ENCODE results near the gene ZNF740. TPM values are rescaled to one million over a fixed set of nuclear protein-coding genes. Genes with fewer than 3 reads are reported as not detected.

ZNF740 gene
- total RNA-seq, 1 donor from 2014 or later, result 39.6 TPM

DNA sequence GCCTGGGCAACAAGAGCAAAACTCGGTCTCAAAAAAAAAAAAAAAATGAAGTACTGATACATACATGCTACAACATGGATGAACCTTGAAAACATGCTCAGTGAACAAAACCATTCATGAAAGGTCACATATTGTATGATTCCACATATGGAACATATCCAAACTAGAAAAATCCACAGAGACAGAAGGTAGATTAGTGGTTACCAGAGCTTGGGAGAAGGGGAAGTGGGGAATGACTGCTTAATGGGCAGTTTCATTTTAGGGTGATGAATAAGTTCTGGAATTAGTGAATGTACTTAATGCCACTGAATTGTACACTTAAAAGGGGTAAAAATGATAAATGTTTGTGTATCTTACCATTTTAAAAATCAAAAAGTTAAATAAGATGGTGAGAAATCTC lies 23.8 kb downstream of the ZNF740 start:
- H3K4me1 Mint-ChIP-seq (ENCODE audit: unreplicated experiment), result peaks cover 20% of the 10 kb centered on the region
- H3K4me3 Mint-ChIP-seq (ENCODE audit: unreplicated experiment), result no peak overlapping the region
- H3K36me3 Mint-ChIP-seq (ENCODE audit: unreplicated experiment), result peaks cover 2% of the 10 kb centered on the region
- H3K27ac Mint-ChIP-seq (ENCODE audit: unreplicated experiment), result no peak overlapping the region
- no peaks in the 10 kb centered on the region for H3K9me3 Mint-ChIP-seq (ENCODE audit: unreplicated experiment)
- TF ChIP-seq, protein P1, sequence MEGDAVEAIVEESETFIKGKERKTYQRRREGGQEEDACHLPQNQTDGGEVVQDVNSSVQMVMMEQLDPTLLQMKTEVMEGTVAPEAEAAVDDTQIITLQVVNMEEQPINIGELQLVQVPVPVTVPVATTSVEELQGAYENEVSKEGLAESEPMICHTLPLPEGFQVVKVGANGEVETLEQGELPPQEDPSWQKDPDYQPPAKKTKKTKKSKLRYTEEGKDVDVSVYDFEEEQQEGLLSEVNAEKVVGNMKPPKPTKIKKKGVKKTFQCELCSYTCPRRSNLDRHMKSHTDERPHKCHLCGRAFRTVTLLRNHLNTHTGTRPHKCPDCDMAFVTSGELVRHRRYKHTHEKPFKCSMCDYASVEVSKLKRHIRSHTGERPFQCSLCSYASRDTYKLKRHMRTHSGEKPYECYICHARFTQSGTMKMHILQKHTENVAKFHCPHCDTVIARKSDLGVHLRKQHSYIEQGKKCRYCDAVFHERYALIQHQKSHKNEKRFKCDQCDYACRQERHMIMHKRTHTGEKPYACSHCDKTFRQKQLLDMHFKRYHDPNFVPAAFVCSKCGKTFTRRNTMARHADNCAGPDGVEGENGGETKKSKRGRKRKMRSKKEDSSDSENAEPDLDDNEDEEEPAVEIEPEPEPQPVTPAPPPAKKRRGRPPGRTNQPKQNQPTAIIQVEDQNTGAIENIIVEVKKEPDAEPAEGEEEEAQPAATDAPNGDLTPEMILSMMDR (IDR thresholded peaks at IDR 0.05), result no peak
- no peaks in the 10 kb centered on the region for H3K27me3 Mint-ChIP-seq (ENCODE audit: unreplicated experiment)
- no peak for DNase-seq (ENCODE audit: extremely low spot score, unreplicated experiment)

DNA sequence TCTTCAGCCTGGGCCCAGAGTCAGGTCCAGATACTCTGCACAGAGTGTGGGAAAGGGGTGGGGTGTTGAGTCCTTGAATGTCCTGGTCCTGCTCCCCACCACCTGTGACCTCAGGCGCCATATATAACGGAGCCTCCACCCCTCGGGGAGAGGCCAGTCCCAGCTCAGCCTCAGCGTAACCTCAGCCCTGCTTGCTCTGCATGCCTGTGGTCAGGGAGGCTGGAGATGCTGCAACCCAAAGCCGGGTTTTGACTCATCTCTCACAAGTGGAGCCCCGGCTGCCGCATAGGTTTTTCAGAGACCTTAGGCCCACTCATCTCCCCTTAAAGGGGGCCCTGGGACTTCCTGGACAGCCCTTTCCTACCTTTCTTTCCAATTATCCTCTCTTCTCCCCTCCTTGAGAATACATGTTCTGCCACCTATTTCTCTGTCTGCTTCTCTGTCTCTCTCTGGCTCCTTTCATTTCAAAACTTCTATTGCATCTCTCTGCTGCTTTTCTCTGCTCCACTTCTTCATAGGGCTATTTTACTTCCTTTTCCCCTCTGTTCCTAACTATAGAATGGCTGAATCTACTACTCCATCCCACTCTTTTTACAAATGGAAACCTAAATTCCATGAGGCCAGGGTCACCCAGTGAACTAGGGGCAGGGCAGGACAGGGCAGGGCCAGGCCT lies 25.4 kb downstream of the ZNF740 start:
- Mint-ChIP-seq H3K27ac (ENCODE audit: unreplicated experiment) (peak overlapping the region; percentile 61), H3K4me3 (ENCODE audit: unreplicated experiment) (no peak overlapping the region), H3K36me3 (ENCODE audit: unreplicated experiment) (peaks cover 8% of the 10 kb centered on the region), H3K4me1 (ENCODE audit: unreplicated experiment) (peaks cover 20% of the 10 kb centered on the region), H3K9me3 (ENCODE audit: unreplicated experiment) (no peaks in the 10 kb centered on the region), H3K27me3 (ENCODE audit: unreplicated experiment) (no peaks in the 10 kb centered on the region)
- TF ChIP-seq, protein P1 (IDR thresholded peaks at IDR 0.05), result no peak
- DNase-seq (ENCODE audit: extremely low spot score, unreplicated experiment), result no peak

- DNase-seq (ENCODE audit: extremely low spot score, unreplicated experiment), result no peak
- Mint-ChIP-seq H3K4me3 (ENCODE audit: unreplicated experiment) (no peak within 1 kb of the TSS), H3K36me3 (ENCODE audit: unreplicated experiment) (peaks cover 16% of the 10 kb centered on the region), H3K27ac (ENCODE audit: unreplicated experiment) (peak within 1 kb of the TSS; percentile 61), H3K9me3 (ENCODE audit: unreplicated experiment) (no peaks in the 10 kb centered on the region), H3K27me3 (ENCODE audit: unreplicated experiment) (no peaks in the 10 kb centered on the region), H3K4me1 (ENCODE audit: unreplicated experiment) (peaks cover 20% of the 10 kb centered on the region)
- TF ChIP-seq, protein P1 (IDR thresholded peaks at IDR 0.05), result no peak
These were observed 26.5 kb downstream of the ZNF740 start, which contains the start of gene ITGB7 for GRCh38 chr12:53207042-53207441. TSS of gene ITGB7 (minus strand) at chr12:53207251. CDS start at chr12:53200443, 6,808 bp downstream.

GRCh38 chr12:53208435-53208834 lies 27.9 kb downstream of the ZNF740 start:
- Mint-ChIP-seq H3K9me3 (ENCODE audit: unreplicated experiment) (no peaks in the 10 kb centered on the region), H3K4me3 (ENCODE audit: unreplicated experiment) (no peak overlapping the region), H3K27me3 (ENCODE audit: unreplicated experiment) (no peaks in the 10 kb centered on the region), H3K4me1 (ENCODE audit: unreplicated experiment) (peaks cover 20% of the 10 kb centered on the region), H3K36me3 (ENCODE audit: unreplicated experiment) (peaks cover 22% of the 10 kb centered on the region), H3K27ac (ENCODE audit: unreplicated experiment) (no peak overlapping the region)
- no peak for DNase-seq (ENCODE audit: extremely low spot score, unreplicated experiment)
- TF ChIP-seq, protein P1 (IDR thresholded peaks at IDR 0.05), result no peak

DNA sequence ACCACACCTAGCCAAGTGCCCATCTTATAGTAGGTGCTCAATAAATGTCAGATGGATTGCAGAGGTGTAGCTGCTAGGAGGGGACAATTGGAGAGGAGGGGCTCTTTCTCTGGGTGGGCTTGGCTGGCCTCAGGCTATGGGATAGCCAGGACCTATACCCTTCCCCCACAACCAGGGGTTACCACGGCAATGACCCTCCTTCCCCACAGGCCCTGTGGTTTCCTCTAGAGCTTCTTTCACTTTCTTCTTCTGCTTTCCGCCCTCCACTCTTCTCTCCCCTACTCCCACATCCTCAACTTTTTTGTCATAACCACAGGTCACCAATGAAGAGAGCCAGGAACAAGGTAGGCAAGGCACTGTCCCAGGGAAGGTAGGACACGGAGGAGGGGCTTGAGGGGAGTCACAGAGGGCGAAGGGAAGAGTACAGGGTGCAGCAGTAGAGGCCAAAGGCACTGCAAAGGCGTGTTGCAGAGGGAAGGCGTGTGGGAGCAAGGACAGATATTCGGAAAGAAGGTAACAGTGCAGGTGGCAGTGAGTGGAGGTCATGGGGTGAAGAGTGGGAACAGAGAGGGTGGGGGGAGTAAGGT lies 28.4 kb downstream of the ZNF740 start:
- Mint-ChIP-seq H3K27ac (ENCODE audit: unreplicated experiment) (no peak overlapping the region), H3K4me1 (ENCODE audit: unreplicated experiment) (peaks cover 20% of the 10 kb centered on the region), H3K9me3 (ENCODE audit: unreplicated experiment) (no peaks in the 10 kb centered on the region), H3K4me3 (ENCODE audit: unreplicated experiment) (no peak overlapping the region), H3K27me3 (ENCODE audit: unreplicated experiment) (no peaks in the 10 kb centered on the region), H3K36me3 (ENCODE audit: unreplicated experiment) (peaks cover 25% of the 10 kb centered on the region)
- TF ChIP-seq, protein P1 (IDR thresholded peaks at IDR 0.05), result no peak
- no peak for DNase-seq (ENCODE audit: extremely low spot score, unreplicated experiment)
